ENCODE data around the gene CALR3.

CALR3 gene

GRCh38 chr19:16542910-16543472 lies 47.0 kb upstream of the CALR3 start:
- H3K4me2 ChIP-seq (ENCODE audit: low read depth, low read length, poor library complexity, severe bottlenecking) = peak overlapping the region; percentile 75
- H3K27ac ChIP-seq (ENCODE audit: low read depth, low read length) = peak overlapping the region; percentile 85
- H4K20me1 ChIP-seq (ENCODE audit: low read depth, low read length) = peaks cover 8% of the 10 kb centered on the region; the same call in 1 of the 2 replicates
- peak overlapping the region; percentile 92 for H3K4me3 ChIP-seq (ENCODE audit: insufficient read depth, low read length, poor library complexity, severe bottlenecking)
- H3F3A ChIP-seq (ENCODE audit: insufficient read depth) = peaks cover 25% of the 10 kb centered on the region
- peaks cover 76% of the 10 kb centered on the region for H3K79me2 ChIP-seq (ENCODE audit: insufficient read depth, low read length)
- no peaks in the 10 kb centered on the region for H3K9me3 ChIP-seq (ENCODE audit: insufficient read depth, low read length)
- peak overlapping the region; percentile 89 for H3K9ac ChIP-seq (ENCODE audit: low read length)
- peaks cover 6% of the 10 kb centered on the region for H3K36me3 ChIP-seq (ENCODE audit: low read length)
- no peak overlapping the region for H2AFZ ChIP-seq (ENCODE audit: low read depth, low read length, severe bottlenecking)
- no peaks in the 10 kb centered on the region for H3K9me2 ChIP-seq (replicated peaks; ENCODE audit: insufficient read depth, low read length)
- no peaks in the 10 kb centered on the region for H3K27me3 ChIP-seq (ENCODE audit: low read length)
- no peak for TF ChIP-seq CTCF (IDR thresholded peaks at IDR 0.05; ENCODE audit: insufficient read depth, low read length, poor library complexity, severe bottlenecking)
- no peak for TF ChIP-seq EZH2phosphoT487 (conservative IDR thresholded peaks at IDR 0.05; ENCODE audit: low read length)

- Histone ChIP-seq H3K27ac (ENCODE audit: low read depth, low read length) (peak within 1 kb of the TSS; percentile 85), H3K27me3 (ENCODE audit: low read length) (no peaks in the 10 kb centered on the region), H3K79me2 (ENCODE audit: insufficient read depth, low read length) (peaks cover 79% of the 10 kb centered on the region), H3K4me3 (ENCODE audit: insufficient read depth, low read length, poor library complexity, severe bottlenecking) (peak within 1 kb of the TSS; percentile 92), H3K4me2 (ENCODE audit: low read depth, low read length, poor library complexity, severe bottlenecking) (peak within 1 kb of the TSS; percentile 81), H3K36me3 (ENCODE audit: low read length) (peaks cover 6% of the 10 kb centered on the region), H2AFZ (ENCODE audit: low read depth, low read length, severe bottlenecking) (peak within 1 kb of the TSS; percentile 30), H3F3A (ENCODE audit: insufficient read depth) (peaks cover 21% of the 10 kb centered on the region), H3K9ac (ENCODE audit: low read length) (peak within 1 kb of the TSS; percentile 89), H3K9me3 (ENCODE audit: insufficient read depth, low read length) (no peaks in the 10 kb centered on the region), H4K20me1 (ENCODE audit: low read depth, low read length) (peaks cover 15% of the 10 kb centered on the region; the same call in 1 of the 2 replicates), H3K9me2 (replicated peaks; ENCODE audit: insufficient read depth, low read length) (no peaks in the 10 kb centered on the region)
- no peak for TF ChIP-seq EZH2phosphoT487 (conservative IDR thresholded peaks at IDR 0.05; ENCODE audit: low read length)
- no peak for TF ChIP-seq CTCF (IDR thresholded peaks at IDR 0.05; ENCODE audit: insufficient read depth, low read length, poor library complexity, severe bottlenecking)
Observed at GRCh38 chr19:16542045-16542909, 46.3 kb upstream of the CALR3 start, which contains the start of gene CHERP. Gene CHERP (minus strand): TSS chr19:16542437. CDS start chr19:16542378, 59 bp downstream.

GRCh38 chr19:16541526-16542044 lies 45.6 kb upstream of the CALR3 start:
- peaks cover 83% of the 10 kb centered on the region for H3K79me2 ChIP-seq (ENCODE audit: insufficient read depth, low read length)
- no peaks in the 10 kb centered on the region for H3K9me2 ChIP-seq (replicated peaks; ENCODE audit: insufficient read depth, low read length)
- H3K9me3 ChIP-seq (ENCODE audit: insufficient read depth, low read length) = no peaks in the 10 kb centered on the region
- TF ChIP-seq EZH2phosphoT487 (conservative IDR thresholded peaks at IDR 0.05; ENCODE audit: low read length) (no peak), CTCF (IDR thresholded peaks at IDR 0.05; ENCODE audit: insufficient read depth, low read length, poor library complexity, severe bottlenecking) (no peak)
- peak overlapping the region; percentile 85 for H3K27ac ChIP-seq (ENCODE audit: low read depth, low read length)
- H3K27me3 ChIP-seq (ENCODE audit: low read length) = no peaks in the 10 kb centered on the region
- H3F3A ChIP-seq (ENCODE audit: insufficient read depth) = peaks cover 21% of the 10 kb centered on the region
- peak overlapping the region; percentile 81 for H3K4me2 ChIP-seq (ENCODE audit: low read depth, low read length, poor library complexity, severe bottlenecking)
- H3K36me3 ChIP-seq (ENCODE audit: low read length) = peaks cover 6% of the 10 kb centered on the region
- peak overlapping the region; percentile 92 for H3K4me3 ChIP-seq (ENCODE audit: insufficient read depth, low read length, poor library complexity, severe bottlenecking)
- H4K20me1 ChIP-seq (ENCODE audit: low read depth, low read length) = peaks cover 15% of the 10 kb centered on the region; the same call in 1 of the 2 replicates
- peak overlapping the region; percentile 30 for H2AFZ ChIP-seq (ENCODE audit: low read depth, low read length, severe bottlenecking)
- H3K9ac ChIP-seq (ENCODE audit: low read length) = peak overlapping the region; percentile 89

Data from SU-DHL-6 (cell line).